GM06990 (cell line): ENCODE data around the gene ZP2.

Experiments
- DNase-seq: peaks from one replicate; pipeline ENCODE4 v3.0.0-alpha.2; 2011; ENCODE audit not compliant: insufficient read length; ENCODE audit errors: extremely low read depth
- H3K27me3 ChIP-seq: replicated peaks from 2 replicates; pipeline ENCODE4 v1.6.0; 2011; ENCODE audit warnings: low read length; ENCODE audit not compliant: control insufficient read depth, insufficient read depth
- H3K36me3 ChIP-seq: 2 replicates; pipeline ENCODE4 v1.5.1; 2011; ENCODE audit warnings: low read length; ENCODE audit not compliant: control insufficient read depth, insufficient read depth
- H3K4me3 ChIP-seq: replicated peaks from 2 replicates; pipeline ENCODE4 v1.5.1; 2011; ENCODE audit warnings: low read depth, mild to moderate bottlenecking, control low read depth, low read length
- CTCF ChIP-seq: IDR thresholded peaks from 2 replicates; pipeline ENCODE4 v1.5.1; 2011; ENCODE audit warnings: low read length, control low read depth, mild to moderate bottlenecking, inconsistent platforms; ENCODE audit not compliant: insufficient read depth, poor library complexity, severe bottlenecking

ZP2 gene

GRCh38 chr16:21190013-21190412 lies 21.4 kb downstream of the ZP2 start:
- no peak overlapping the region for H3K4me3 ChIP-seq
- no peak for TF ChIP-seq CTCF
- no peaks in the 10 kb centered on the region for H3K36me3 ChIP-seq
- H3K27me3 ChIP-seq: no peaks in the 10 kb centered on the region
- no peak for DNase-seq

GRCh38 chr16:21189311-21189710 lies 22.1 kb downstream of the ZP2 start:
- Histone ChIP-seq H3K27me3 (no peaks in the 10 kb centered on the region), H3K4me3 (no peak overlapping the region), H3K36me3 (no peaks in the 10 kb centered on the region)
- TF ChIP-seq CTCF: no peak
- no peak for DNase-seq

- H3K36me3 ChIP-seq: peaks cover 2% of the 10 kb centered on the region
- no peak for TF ChIP-seq CTCF
- H3K27me3 ChIP-seq: no peaks in the 10 kb centered on the region
- H3K4me3 ChIP-seq: no peak overlapping the region
- no peak for DNase-seq
Measured at GRCh38 chr16:21186326-21186691, 25.1 kb downstream of the ZP2 start.

- no peak for DNase-seq
- Histone ChIP-seq H3K36me3 (peaks cover 5% of the 10 kb centered on the region), H3K27me3 (no peaks in the 10 kb centered on the region), H3K4me3 (no peak overlapping the region)
- no peak for TF ChIP-seq CTCF
Measured at GRCh38 chr16:21185659-21186325, 25.6 kb downstream of the ZP2 start.

GRCh38 chr16:21184834-21185233 lies 26.5 kb downstream of the ZP2 start:
- Histone ChIP-seq H3K27me3 (no peaks in the 10 kb centered on the region), H3K4me3 (no peak overlapping the region), H3K36me3 (peaks cover 6% of the 10 kb centered on the region)
- no peak for DNase-seq
- no peak for TF ChIP-seq CTCF

GRCh38 chr16:21183995-21184394 lies 27.4 kb downstream of the ZP2 start:
- no peak for DNase-seq

More at GRCh38 chr16:21183995-21184394, 27.4 kb downstream of the ZP2 start:
- no peak for TF ChIP-seq CTCF
- H3K4me3 ChIP-seq: no peak overlapping the region
- no peaks in the 10 kb centered on the region for H3K27me3 ChIP-seq
- H3K36me3 ChIP-seq: peaks cover 10% of the 10 kb centered on the region
